Endothelial cell of umbilical vein (primary cell): ENCODE results near the gene PRRT4. TPM values are rescaled to one million over a fixed set of nuclear protein-coding genes. Genes with fewer than 3 reads are reported as not detected.

Experiments used
- BruUV-seq: library from RNA; stranded (reverse); fragments of 400-500 nt; replicated peaks from 2 replicates; lab custom pipeline; 2021; lab: Mats Ljungman, UMichigan
- CTCF ChIA-PET: fragments of 300-600, 350-600 bp; sonication (Branson Sonifier 250); formaldehyde crosslinking; loops from one replicate; lab custom pipeline; 2021; ENCODE audit warnings: antibody characterized with exemption, inconsistent platforms; lab: Charles Lee
- POLR2A ChIA-PET: fragments of 300-600, 350-600 bp; sonication (Branson Sonifier 250); formaldehyde crosslinking; loops from one replicate; lab custom pipeline; 2021; ENCODE audit warnings: antibody characterized with exemption, inconsistent platforms; lab: Charles Lee
- DNase-seq: peaks from one replicate; pipeline ENCODE4 v3.0.0-alpha.2; 2011; ENCODE audit warnings: low read depth, low spot score
- FAIRE-seq: peaks from 2 replicates; lab custom pipeline; 2011; peaks lifted over from hg19 to GRCh38; lab: Jason Lieb, UNC
- H2AFZ ChIP-seq: 2 replicates; pipeline ENCODE4 v1.6.0; 2012; ENCODE audit warnings: low read depth, low read length, control low read depth, inconsistent platforms
- H3K27ac ChIP-seq: 2 replicates; pipeline ENCODE4 v1.5.1; 2011; ENCODE audit warnings: low read depth, mild to moderate bottlenecking, control low read depth, low read length, moderate library complexity; ENCODE audit not compliant: insufficient read depth
- H3K27me3 ChIP-seq, 2 experiments: 2 replicates each; pipeline versions ENCODE4 v1.6.0 to v1.6.1; 2011; ENCODE audit warnings: low read length in 2 of 2, mixed read lengths in 1 of 2; ENCODE audit not compliant: control insufficient read depth in 2 of 2, insufficient read depth in 2 of 2
- H3K36me3 ChIP-seq, 2 experiments: 2 replicates in 1 of 2; 3 replicates in 1 of 2; pipeline ENCODE4 v1.5.1; 2011; ENCODE audit warnings: low read length in 2 of 2, mild to moderate bottlenecking in 1 of 2, moderate library complexity in 1 of 2; ENCODE audit not compliant: control insufficient read depth in 2 of 2, insufficient read depth in 2 of 2; ENCODE audit errors: extremely low read depth in 1 of 2
- H3K4me1 ChIP-seq: 3 replicates; pipeline ENCODE4 v1.5.1; 2011; ENCODE audit warnings: mild to moderate bottlenecking, low read length; ENCODE audit not compliant: control insufficient read depth, insufficient read depth; ENCODE audit errors: extremely low read depth
- H3K4me2 ChIP-seq: 2 replicates; pipeline ENCODE4 v1.6.1; 2011; ENCODE audit warnings: low read length, control low read depth, mixed read lengths; ENCODE audit not compliant: insufficient read depth
- H3K4me3 ChIP-seq, 3 experiments: fragments of 200-600 bp in 1 of 3; sonication (generic), shearing (Covaris generic) in 1 of 3; replicated peaks in 1 of 3; 2 replicates each; pipeline ENCODE4 v1.5.1; 2011 to 2016; ENCODE audit warnings: control low read depth in 3 of 3, low read length in 3 of 3, mild to moderate bottlenecking in 2 of 3, inconsistent platforms in 1 of 3, low read depth in 1 of 3, moderate library complexity in 1 of 3; ENCODE audit not compliant: insufficient read depth in 1 of 3
- H3K79me2 ChIP-seq: 2 replicates; pipeline ENCODE4 v1.6.0; 2012; ENCODE audit warnings: low read length, inconsistent platforms; ENCODE audit not compliant: control insufficient read depth, insufficient read depth
- H3K9ac ChIP-seq: replicated peaks from 2 replicates; pipeline ENCODE3; 2011; ENCODE audit warnings: low read length, control low read depth; ENCODE audit not compliant: insufficient read depth; ENCODE audit errors: extremely low read depth
- H3K9me1 ChIP-seq: replicated peaks from 3 replicates; pipeline ENCODE4 v1.6.0; 2011; ENCODE audit warnings: mild to moderate bottlenecking, low read length; ENCODE audit not compliant: control insufficient read depth, insufficient read depth; ENCODE audit errors: extremely low read depth
- H3K9me3 ChIP-seq: replicated peaks from 2 replicates; pipeline ENCODE4 v1.5.1; 2012; ENCODE audit warnings: low read length, inconsistent platforms; ENCODE audit not compliant: control insufficient read depth, insufficient read depth
- H4K20me1 ChIP-seq: replicated peaks from 2 replicates; pipeline ENCODE3; 2011; ENCODE audit warnings: mild to moderate bottlenecking, low read length; ENCODE audit not compliant: control insufficient read depth, insufficient read depth; ENCODE audit errors: extremely low read depth
- CTCF ChIP-seq, 2 donors: IDR thresholded peaks; 1 replicate in 1 of 2; 2 replicates in 1 of 2; pipeline ENCODE4 v1.5.1; 2011; ENCODE audit warnings: low read length in 2 of 2, mild to moderate bottlenecking in 2 of 2, moderate library complexity in 2 of 2, control low read depth in 1 of 2, inconsistent platforms in 1 of 2, low read depth in 1 of 2; ENCODE audit not compliant: insufficient read depth in 1 of 2; ENCODE audit errors: extremely low read depth in 1 of 2
- EZH2 ChIP-seq: IDR thresholded peaks from 2 replicates; pipeline ENCODE4 v1.6.1; 2012; ENCODE audit warnings: borderline replicate concordance, low read depth, mild to moderate bottlenecking, moderate library complexity, low read length, inconsistent platforms; ENCODE audit not compliant: severe bottlenecking
- FOS ChIP-seq: IDR thresholded peaks from 2 replicates; pipeline ENCODE4 v1.6.1; 2011; ENCODE audit warnings: mild to moderate bottlenecking, low read length, moderate library complexity, borderline replicate concordance; ENCODE audit not compliant: insufficient read depth
- GATA2 ChIP-seq: IDR thresholded peaks from 2 replicates; pipeline ENCODE4 v1.7.0; 2011; ENCODE audit warnings: low read depth, mild to moderate bottlenecking, moderate library complexity, mixed read lengths, low read length; ENCODE audit not compliant: insufficient read length, insufficient read depth
- JUN ChIP-seq: IDR thresholded peaks from 2 replicates; pipeline ENCODE4 v1.6.1; 2011; ENCODE audit warnings: borderline replicate concordance, low read depth; ENCODE audit not compliant: insufficient read length, insufficient read depth
- MAX ChIP-seq: IDR thresholded peaks from 2 replicates; pipeline ENCODE4 v1.6.1; 2011; ENCODE audit not compliant: insufficient read depth, insufficient read length
- MYC ChIP-seq: IDR thresholded peaks from one replicate; pipeline ENCODE4 v1.6.1; 2011; ENCODE audit warnings: mild to moderate bottlenecking, low read depth, low read length
- POLR2A ChIP-seq: IDR thresholded peaks from 2 replicates; pipeline ENCODE4 v1.6.1; 2012; ENCODE audit warnings: low read depth, mild to moderate bottlenecking, control low read depth, low read length
- POLR2AphosphoS5 ChIP-seq: IDR thresholded peaks from 2 replicates; pipeline ENCODE4 v1.6.1; 2012; ENCODE audit warnings: low read depth, mild to moderate bottlenecking, control low read depth, low read length, moderate library complexity; ENCODE audit not compliant: insufficient read depth
- dilution Hi-C: fragments of 300-500 bp; cut with MboI; formaldehyde crosslinking; loops from one replicate; pipeline ENCODE4 v1.15.0; 2019; ENCODE audit warnings: low sequenced_read_pairs; ENCODE audit not compliant: extremely low pct_ligation_motif_present
- intact Hi-C: fragments of 100-400 bp; cut with micrococcal nuclease; formaldehyde crosslinking; loops from one replicate; pipeline ENCODE4 v1.10.0; 2022
- polyA plus RNA-seq, 4 experiments: library from polyadenylated mRNA; depleted of rRNA in 3 of 4; stranded (reverse) in 3 of 4; unstranded in 1 of 4; fragments of >200 nt; gene quantifications; 2 replicates each; pipeline versions ENCODE4 v1.2.1 to v1.2.3, GENCODE V29; 2011 to 2012; ENCODE audit warnings: missing spikeins in 1 of 4
- total RNA-seq: library from RNA; stranded (reverse); gene quantifications from 2 replicates; pipeline ENCODE4 v1.2.3, GENCODE V29; 2021

Gene PRRT4
- total and polyA plus RNA-seq, 2 donors (not counting 3 experiments of a cell fraction or from before 2014, with no cell fraction given) = 0.03 TPM; not detected in 1

- Histone ChIP-seq H3K27ac (no peak overlapping the region), H3K4me1 (no peaks in the 10 kb centered on the region), H2AFZ (no peak overlapping the region), H3K9me3 (no peaks in the 10 kb centered on the region), H3K79me2 (no peaks in the 10 kb centered on the region), H3K4me3 (no peak overlapping the region), H3K9me1 (no peaks in the 10 kb centered on the region), H3K9ac (no peak overlapping the region), H4K20me1 (no peaks in the 10 kb centered on the region), H3K4me2 (no peak overlapping the region), H3K36me3 (no peaks in the 10 kb centered on the region), H3K27me3 (peaks cover 54 to 57% of the 10 kb centered on the region in 2 experiments)
- DNase-seq (no peak), FAIRE-seq (no peak)
- intact Hi-C loops (no loop called here), dilution Hi-C loops (no loop called here)
- CTCF ChIA-PET = interaction anchor here (1.0 to 16.4 kb wide), 3 partner anchors 9 to 72 kb away, joined by 5 to 778 read pairs (median 9); no protein-coding TSS in a partner anchor
- BruUV-seq = no TSS peak
- TF ChIP-seq CTCF (IDR thresholded peaks at IDR 0.05; ENCODE audit: extremely low read depth in 1 of 2, insufficient read depth in 1 of 2, low read depth in 1 of 2, low read length in 2 of 2) (no peak), POLR2AphosphoS5 (no peak), EZH2 (no peak), MAX (no peak), MYC (no peak), FOS (no peak), JUN (no peak), POLR2A (no peak), GATA2 (no peak)
- POLR2A ChIA-PET = no interaction called here
Observed at GRCh38 chr7:128353189-128353588, 8.3 kb downstream of the PRRT4 start.
